ENCODE measurements around the gene CHST12. TPM values are rescaled to one million over a fixed set of nuclear protein-coding genes. Genes with fewer than 3 reads are reported as not detected.

CHST12 gene
- total RNA-seq, 1 experiment from 2014 or later: 18.3 TPM

GRCh38 chr7:2460641-2461040 lies 57.2 kb downstream of the CHST12 start:
- Mint-ChIP-seq H3K4me3 (no peak overlapping the region), H3K27ac (no peak overlapping the region), H3K9me3 (peaks cover 12% of the 10 kb centered on the region), H3K27me3 (ENCODE audit: low read depth) (no peaks in the 10 kb centered on the region), H3K36me3 (no peaks in the 10 kb centered on the region), H3K4me1 (peaks cover 1% of the 10 kb centered on the region)
- ChIA-PET POLR2A (no interaction called here), CTCF (interaction anchor here (1.4 to 5.3 kb wide), 3 partner anchors 9 to 220 kb away, joined by 3 to 56 read pairs (median 17); no protein-coding TSS in a partner anchor)
- ATAC-seq (no peak), DNase-seq (ENCODE audit: low spot score) (no peak)
- TF ChIP-seq GABPB1 (CRISPR knock-in tag; IDR thresholded peaks at IDR 0.05) (no peak), EMX1 (CRISPR knock-in tag; IDR thresholded peaks at IDR 0.05) (no peak), PRRX2 (CRISPR knock-in tag; IDR thresholded peaks at IDR 0.05) (no peak), ATF2 (CRISPR knock-in tag; IDR thresholded peaks at IDR 0.05; ENCODE audit: borderline replicate concordance, low read depth) (no peak)

- Mint-ChIP-seq H3K36me3 (no peaks in the 10 kb centered on the region), H3K4me3 (no peak overlapping the region), H3K4me1 (peaks cover 7% of the 10 kb centered on the region), H3K27ac (no peak overlapping the region), H3K27me3 (ENCODE audit: low read depth) (no peaks in the 10 kb centered on the region), H3K9me3 (peaks cover 12% of the 10 kb centered on the region)
- peak; percentile 43; the same call in 1 of the 2 replicates for ATAC-seq
- CTCF ChIA-PET: interaction anchor here (3.3 to 5.3 kb wide), 2 partner anchors 8 to 10 kb away, joined by 17 to 56 read pairs; no protein-coding TSS in a partner anchor
- no peak for DNase-seq (ENCODE audit: low spot score)
- POLR2A ChIA-PET: no interaction called here
- TF ChIP-seq IRF2 (CRISPR knock-in tag; IDR thresholded peaks at IDR 0.05; ENCODE audit: borderline replicate concordance, low read depth): no peak
- no peak for TF ChIP-seq TEAD4 (CRISPR knock-in tag; IDR thresholded peaks at IDR 0.05)
- no peak for TF ChIP-seq ESRRA (CRISPR knock-in tag; IDR thresholded peaks at IDR 0.05; ENCODE audit: borderline replicate concordance)
- TF ChIP-seq FOXJ3 (CRISPR knock-in tag; IDR thresholded peaks at IDR 0.05; ENCODE audit: borderline replicate concordance): no peak
- TF ChIP-seq PRDM15 (CRISPR knock-in tag; IDR thresholded peaks at IDR 0.05): no peak
- TF ChIP-seq ZNF281 (CRISPR knock-in tag; IDR thresholded peaks at IDR 0.05): no peak
- TF ChIP-seq E2F1 (CRISPR knock-in tag; IDR thresholded peaks at IDR 0.05): no peak
- TF ChIP-seq ZBTB43 (CRISPR knock-in tag; IDR thresholded peaks at IDR 0.05): no peak
- no peak for TF ChIP-seq E2F5 (CRISPR knock-in tag; IDR thresholded peaks at IDR 0.05)
- no peak for TF ChIP-seq CBFB (CRISPR knock-in tag; IDR thresholded peaks at IDR 0.05; ENCODE audit: low read depth)
- no peak for TF ChIP-seq FOXP1 (CRISPR knock-in tag; IDR thresholded peaks at IDR 0.05; ENCODE audit: borderline replicate concordance)
- no peak for TF ChIP-seq NFYB (CRISPR knock-in tag; conservative IDR thresholded peaks at IDR 0.05; ENCODE audit: low read depth)
- TF ChIP-seq MLX (CRISPR knock-in tag; IDR thresholded peaks at IDR 0.05): no peak
- no peak for TF ChIP-seq NFATC4 (CRISPR knock-in tag; IDR thresholded peaks at IDR 0.05)
- TF ChIP-seq MAX (CRISPR knock-in tag; IDR thresholded peaks at IDR 0.05): no peak
These were observed 58.0 kb downstream of the CHST12 start for GRCh38 chr7:2461268-2462026.

Measured in WTC11 (cell line).